HS-27A (cell line): ENCODE results near the gene REXO5.

ENCODE experiments used
- DNase-seq: peaks from one replicate; pipeline ENCODE4 v3.0.0-alpha.2; 2012; ENCODE audit warnings: low read depth, missing footprints

REXO5 gene

DNA sequence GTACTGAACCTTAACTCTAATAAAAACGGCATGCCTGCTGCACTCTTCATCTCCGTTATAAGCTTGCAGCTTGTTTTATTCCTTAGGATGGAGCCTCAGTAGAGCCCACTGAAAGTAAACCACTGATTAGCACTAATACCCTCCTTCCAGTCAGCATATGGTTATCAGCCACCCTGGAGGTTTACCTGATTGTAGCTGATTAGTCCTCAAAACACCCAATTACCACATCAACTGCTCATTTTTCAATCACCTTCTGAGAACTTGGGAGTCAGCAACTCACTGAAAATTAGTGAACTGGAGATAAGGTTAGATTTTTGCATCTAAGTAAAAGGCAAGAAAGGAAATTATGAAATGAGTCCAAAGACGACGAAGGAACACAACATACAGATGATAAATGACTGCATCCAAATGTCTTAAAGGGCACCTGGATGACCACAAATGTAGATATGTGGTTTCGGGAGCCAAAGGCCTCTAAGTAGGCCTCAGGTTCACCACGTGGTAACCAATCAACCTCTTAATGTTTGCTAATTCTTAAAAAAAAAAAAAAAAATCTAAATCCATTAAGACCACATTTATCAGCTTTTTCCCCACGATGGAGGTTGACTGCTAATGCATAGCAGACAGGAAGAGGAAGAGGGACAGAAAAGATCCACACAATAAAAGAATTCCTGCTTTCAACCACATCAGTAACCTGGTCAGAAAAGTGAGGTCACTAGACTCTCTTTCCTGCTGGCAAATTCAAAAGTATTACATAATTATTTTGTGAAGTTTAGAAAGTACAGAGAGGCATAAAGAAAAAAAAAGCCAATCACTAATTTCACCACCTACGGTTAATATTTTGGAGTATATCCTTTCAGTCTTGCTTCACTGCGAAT lies 65.9 kb downstream of the REXO5 start:
- no peak for DNase-seq

DNA sequence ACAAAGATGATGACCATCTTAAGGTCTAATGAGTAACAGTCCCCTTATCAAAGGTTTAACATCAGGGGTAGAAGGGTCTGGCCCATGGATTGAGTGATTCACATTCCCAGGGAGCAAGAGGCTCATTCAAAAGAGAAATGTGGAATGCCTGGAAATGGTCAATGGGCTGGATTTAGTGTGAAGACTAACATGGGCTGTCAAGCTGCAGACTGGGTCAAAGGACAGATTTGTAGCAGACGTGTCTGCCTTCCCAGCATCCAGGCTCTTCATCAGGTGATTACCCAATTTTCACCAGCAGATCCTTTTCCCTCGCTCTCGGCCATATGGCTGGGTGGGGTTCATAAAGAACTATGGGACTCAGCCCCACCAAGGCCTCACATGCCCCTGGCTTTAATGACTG lies 67.0 kb downstream of the REXO5 start:
- no peak for DNase-seq

DNA sequence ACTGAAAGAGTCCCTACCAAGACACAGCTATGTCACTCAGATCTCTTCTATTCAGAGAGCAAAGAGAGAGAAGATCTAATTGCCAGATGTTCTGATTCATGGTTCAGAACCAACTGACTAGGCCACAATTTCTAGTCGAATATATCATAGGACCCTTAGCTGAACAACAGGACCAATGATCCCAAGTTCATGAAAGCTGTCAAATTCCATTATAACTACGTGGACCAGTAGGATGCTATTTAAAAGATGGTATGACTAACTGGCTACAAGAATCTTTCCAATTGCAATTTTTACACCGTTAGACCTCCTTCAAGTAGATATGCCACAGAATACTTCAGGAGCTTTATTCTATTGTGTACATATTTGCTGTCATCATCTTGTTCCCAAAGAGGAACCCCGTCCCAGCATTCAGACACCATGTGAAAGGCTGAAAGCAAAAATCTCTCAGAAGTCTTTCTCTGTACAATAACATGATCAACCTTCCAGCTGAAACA lies 67.8 kb downstream of the REXO5 start:
- no peak for DNase-seq

DNA sequence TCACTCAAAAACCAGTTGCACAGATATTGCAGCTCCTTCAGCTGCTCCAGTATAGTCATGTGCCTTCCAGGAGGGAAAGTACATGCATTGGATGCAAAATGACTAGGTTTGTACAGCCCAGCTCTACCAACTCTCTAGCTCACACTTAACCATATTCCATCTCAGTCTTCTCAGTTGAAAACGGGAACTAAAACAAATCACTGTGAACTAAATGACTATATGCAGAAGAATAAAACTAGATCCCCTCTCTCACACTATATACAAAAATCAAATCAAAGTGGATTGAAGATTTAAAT lies 69.0 kb downstream of the REXO5 start:
- DNase-seq = no peak

DNA sequence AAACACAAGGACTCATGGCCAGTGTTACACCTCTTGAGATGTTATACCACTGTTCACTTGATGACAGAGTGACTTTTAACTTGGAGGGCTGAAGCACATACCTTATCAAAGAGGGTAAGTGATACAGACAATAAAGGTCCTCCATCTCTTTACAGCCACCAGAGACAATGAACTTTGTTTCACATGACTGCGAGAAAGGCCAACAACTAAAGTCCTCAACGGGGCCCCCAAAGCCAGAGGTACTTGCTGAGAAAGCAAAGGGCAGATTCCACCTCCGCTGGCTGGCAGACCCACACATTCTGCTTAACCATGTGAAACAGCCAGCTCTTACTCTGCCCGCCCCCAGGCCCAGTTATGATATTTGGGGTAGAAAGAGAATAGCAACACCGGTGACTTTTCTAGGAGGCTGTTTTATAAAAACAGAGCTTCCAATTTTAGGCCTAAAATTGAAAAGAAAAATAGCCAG lies 72.4 kb downstream of the REXO5 start:
- DNase-seq = no peak

DNA sequence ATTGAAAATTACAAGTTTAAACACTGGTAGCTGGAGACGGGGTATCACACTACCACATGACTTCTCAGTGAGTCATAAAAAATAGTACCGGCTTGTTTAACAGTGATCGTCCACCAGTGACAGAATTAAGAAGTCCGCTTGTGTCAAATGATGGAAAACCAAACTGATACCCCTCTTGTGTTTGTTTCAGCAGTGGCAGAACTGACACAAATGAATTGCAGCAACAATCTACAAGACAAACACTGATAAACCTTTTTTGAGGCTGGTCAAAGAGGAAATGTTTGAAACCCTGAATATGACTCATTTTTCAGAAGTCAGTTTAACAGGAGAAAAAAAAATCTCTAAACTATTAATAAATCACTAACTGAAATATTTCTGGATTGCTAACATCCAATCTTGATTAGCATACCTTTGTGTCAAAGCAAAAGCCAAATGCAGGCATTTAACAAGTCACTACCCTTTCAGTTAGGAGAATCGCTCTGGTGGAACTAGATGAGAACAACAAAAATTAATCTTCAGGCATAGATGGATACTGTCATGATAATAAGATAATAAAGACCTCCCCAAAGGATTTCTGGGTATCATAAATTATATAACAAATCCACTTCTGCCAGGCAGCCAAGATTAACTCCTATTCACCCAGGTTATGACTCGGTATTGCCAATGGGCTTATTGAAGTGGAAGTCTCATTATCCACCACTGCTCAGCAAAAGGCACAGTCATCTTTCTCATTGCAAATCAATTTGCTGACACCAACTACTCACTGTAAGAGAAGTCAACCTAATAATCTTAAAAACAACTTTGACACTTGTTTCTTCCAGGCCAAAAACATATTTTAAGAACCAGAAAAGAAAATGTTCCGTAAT lies 73.1 kb downstream of the REXO5 start:
- no peak for DNase-seq

DNA sequence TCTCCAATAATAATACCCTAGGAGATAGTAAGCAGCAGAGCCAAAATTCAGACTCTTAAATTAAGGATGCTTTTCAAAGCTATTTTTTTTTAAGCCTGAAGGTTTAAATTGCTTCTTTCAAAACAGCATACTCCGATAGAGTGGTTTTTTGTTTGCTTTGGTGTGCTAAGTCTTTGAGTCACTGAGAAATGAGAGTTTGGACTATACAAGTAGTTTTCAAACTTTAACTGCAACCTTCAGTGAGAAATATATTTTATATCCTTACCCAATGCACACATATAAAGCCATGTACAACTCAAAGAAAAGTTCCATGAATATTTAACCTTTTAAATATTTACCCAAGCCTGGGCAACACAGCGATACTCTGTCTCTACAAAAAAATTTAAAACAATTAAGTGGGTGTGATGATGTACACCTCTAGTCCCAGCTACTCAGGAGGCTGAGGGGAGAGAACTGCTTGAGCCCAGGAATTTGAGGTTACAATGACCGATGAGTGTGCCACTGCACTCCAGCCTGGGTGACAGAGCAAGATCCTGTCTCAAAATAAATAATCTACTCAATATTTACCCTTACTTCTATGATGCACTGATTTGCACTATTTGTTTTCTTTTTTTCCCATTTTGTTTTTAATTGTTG lies 74.7 kb downstream of the REXO5 start:
- no peak for DNase-seq

GRCh38 chr16:20881503-20881878 lies 75.2 kb downstream of the REXO5 start:
- DNase-seq = no peak

GRCh38 chr16:20883554-20884239 lies 77.4 kb downstream of the REXO5 start:
- DNase-seq = no peak

- no peak for DNase-seq
These were observed 77.9 kb downstream of the REXO5 start for GRCh38 chr16:20884240-20884556.

- DNase-seq = no peak
These were observed 80.0 kb downstream of the REXO5 start for GRCh38 chr16:20886320-20886719.

GRCh38 chr16:20887207-20887606 lies 80.9 kb downstream of the REXO5 start:
- DNase-seq = no peak

DNA sequence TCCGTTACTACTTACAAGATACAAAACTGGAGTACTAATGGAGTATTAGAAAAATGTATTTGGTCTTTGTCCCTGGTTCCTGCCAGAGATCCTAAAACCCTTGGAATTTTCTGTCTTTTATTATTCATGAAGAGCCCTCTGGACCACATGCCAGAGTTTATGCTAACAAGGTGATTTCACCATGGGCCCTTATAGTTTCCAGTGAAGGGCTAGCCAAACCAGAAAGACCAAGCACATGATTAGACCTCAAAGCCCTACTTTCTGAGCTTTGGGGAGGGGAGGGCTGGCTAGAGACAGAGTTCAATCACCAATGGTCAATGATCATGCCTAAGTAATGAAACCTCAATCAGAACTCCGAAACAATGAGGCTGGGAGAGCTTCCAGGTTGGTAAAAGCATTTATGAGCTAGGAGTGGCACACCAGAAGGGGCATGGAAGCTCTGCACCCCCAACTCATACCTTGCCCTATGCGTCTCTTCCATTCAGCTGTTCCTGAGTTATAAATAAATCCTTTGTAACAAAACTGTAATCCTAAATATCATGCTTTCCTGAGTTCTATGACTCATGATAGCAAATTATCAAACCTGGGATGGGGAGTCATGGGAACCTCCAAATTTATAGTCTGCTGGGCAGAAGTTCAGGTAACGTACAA lies 83.4 kb downstream of the REXO5 start:
- DNase-seq = no peak

DNA sequence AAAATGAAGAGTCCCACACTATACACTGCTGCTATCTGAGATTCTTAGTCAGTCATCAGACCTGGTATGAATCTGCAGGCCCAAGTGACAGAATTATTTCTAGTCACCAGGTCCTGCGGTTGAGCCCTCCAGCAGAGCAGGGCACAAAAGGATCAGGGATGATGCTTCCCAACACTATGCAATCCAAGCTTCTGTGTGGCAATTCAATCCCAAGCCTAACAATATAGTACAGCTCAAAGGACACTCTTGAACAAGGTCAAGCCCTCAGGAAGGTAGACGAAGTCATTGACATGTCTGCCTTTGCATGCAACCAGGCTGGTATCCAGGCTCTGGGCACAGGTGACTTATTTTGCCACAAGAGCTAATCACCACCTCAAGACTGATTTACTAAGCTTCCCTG lies 88.1 kb downstream of the REXO5 start:
- DNase-seq = no peak

GRCh38 chr16:20897253-20897897 lies 91.0 kb downstream of the REXO5 start:
- DNase-seq = no peak

DNA sequence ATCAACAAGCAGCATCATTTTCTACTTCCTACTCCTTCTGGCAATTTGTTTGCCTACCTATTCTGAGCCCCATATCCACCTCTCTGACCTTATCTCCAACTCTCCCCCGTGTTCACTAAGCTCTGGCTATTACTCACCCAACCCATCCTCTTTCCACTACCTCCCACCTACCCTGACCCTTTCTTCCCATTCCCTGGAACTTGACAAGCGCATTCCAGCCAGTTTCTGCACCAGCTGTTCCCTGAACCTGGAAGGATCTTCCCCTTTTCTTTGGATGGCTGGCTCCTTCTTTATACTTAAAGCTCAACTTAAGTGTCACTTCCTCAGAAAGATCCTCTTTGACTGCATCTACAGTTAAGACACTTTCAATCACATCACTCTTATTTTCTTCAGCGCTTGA lies 91.6 kb downstream of the REXO5 start:
- no peak for DNase-seq

DNA sequence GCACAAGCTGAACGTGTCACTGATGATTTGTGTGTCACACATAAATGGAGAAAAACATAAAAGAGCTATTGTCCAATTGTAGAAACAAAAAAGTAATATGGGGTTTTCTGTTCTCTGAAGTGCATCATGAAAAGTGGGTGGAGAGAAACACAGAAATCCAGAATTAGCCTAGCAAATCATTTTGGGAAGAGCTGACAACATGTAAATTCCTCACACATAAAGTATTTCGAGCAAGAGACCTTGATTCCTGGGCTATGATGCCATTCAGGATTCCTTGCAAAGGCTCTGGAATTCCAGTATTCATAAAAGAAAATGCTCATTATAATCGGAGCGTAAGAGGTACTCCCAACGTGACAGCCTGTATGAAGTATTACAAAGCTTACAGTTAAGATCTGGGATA lies 92.7 kb downstream of the REXO5 start:
- no peak for DNase-seq
